Suppressor macrophage treated with lipopolysaccharide for 1 hour (primary cell): Measurements from ENCODE around the gene ACBD3.

Experiments
- DNase-seq, 3 donors: peaks; one replicate each; pipeline ENCODE4 v3.0.0-alpha.2; 2020 to 2022

ACBD3 gene

GRCh38 chr1:226110249-226111097, 76.1 kb downstream of the ACBD3 start:
- peak; percentile 93 to 96 (median 95) for DNase-seq

- DNase-seq, result peak; percentile 91 to 96 (median 91)
These were observed 76.7 kb downstream of the ACBD3 start for GRCh38 chr1:226109829-226110248.

GRCh38 chr1:226108935-226109828, 77.4 kb downstream of the ACBD3 start:
- DNase-seq, result peak; percentile 26 to 56 (median 56)

GRCh38 chr1:226107471-226108460, 78.8 kb downstream of the ACBD3 start:
- no peak for DNase-seq

GRCh38 chr1:226104671-226105121, 81.8 kb downstream of the ACBD3 start:
- DNase-seq, result no peak

- DNase-seq, result peak; percentile 78 to 94 (median 87)
These were observed 85.8 kb downstream of the ACBD3 start for GRCh38 chr1:226100436-226101391.

- DNase-seq, result peak; percentile 87 to 97 (median 88)
These were observed 87.4 kb downstream of the ACBD3 start for GRCh38 chr1:226098870-226099835.

GRCh38 chr1:226097866-226098625, 88.5 kb downstream of the ACBD3 start:
- DNase-seq, result peak; percentile 65 to 90 (median 78)

- DNase-seq, result no peak
These were observed 91.3 kb downstream of the ACBD3 start for GRCh38 chr1:226095286-226095685.
